Aorta (tissue), 5 donors: ENCODE results near the gene DNAH9. TPM values are rescaled to one million over a fixed set of nuclear protein-coding genes. Genes with fewer than 3 reads are reported as not detected.

Experiments
- ATAC-seq: fragments of 200-7000 bp; cut with Tn5 transposase; one replicate; pipeline ENCODE4 v1.9.1; 2022; ENCODE audit warnings: moderate library complexity; ENCODE audit not compliant: low FRiP score
- DNase-seq, 2 donors: peaks; one replicate each; pipeline ENCODE4 v3.0.0-alpha.2; 2020
- H3K27ac ChIP-seq, 2 donors: one replicate each; pipeline ENCODE4 v1.5.1; 2013; ENCODE audit warnings: low read length in 2 of 2, mild to moderate bottlenecking in 2 of 2, moderate library complexity in 2 of 2, control low read depth in 1 of 2, inconsistent platforms in 1 of 2, low read depth in 1 of 2
- H3K27me3 ChIP-seq, 2 donors: one replicate each; pipeline ENCODE4 v1.6.1; 2013; ENCODE audit warnings: control low read depth in 1 of 2, low read length in 1 of 2, mild to moderate bottlenecking in 1 of 2, moderate library complexity in 1 of 2; ENCODE audit not compliant: insufficient read depth in 2 of 2, control insufficient read depth in 1 of 2
- H3K36me3 ChIP-seq, 2 donors: one replicate each; pipeline ENCODE4 v1.6.1; 2013; ENCODE audit warnings: control low read depth in 1 of 2, low read length in 1 of 2, mild to moderate bottlenecking in 1 of 2; ENCODE audit not compliant: insufficient read depth in 2 of 2, control insufficient read depth in 1 of 2
- H3K4me1 ChIP-seq, 2 donors: one replicate each; pipeline ENCODE4 v1.6.1; 2013; ENCODE audit warnings: low read length in 2 of 2, control low read depth in 1 of 2, mild to moderate bottlenecking in 1 of 2, moderate library complexity in 1 of 2; ENCODE audit not compliant: insufficient read depth in 2 of 2, control insufficient read depth in 1 of 2
- H3K4me3 ChIP-seq, 2 donors: one replicate each; pipeline ENCODE4 v1.5.1; 2013; ENCODE audit warnings: low read length in 2 of 2, control low read depth in 1 of 2, mild to moderate bottlenecking in 1 of 2
- H3K9me3 ChIP-seq: one replicate; pipeline ENCODE4 v1.6.1; 2013; ENCODE audit warnings: mild to moderate bottlenecking, low read length; ENCODE audit not compliant: control insufficient read depth
- WGBS, 2 donors: extraction: QIAGEN DNeasy Blood & Tissue Kit; methylation state at CpG; one replicate each; pipeline ENCODE4 v1.1.7; 2013; 5-methylcytosine and 5-hydroxymethylcytosine counted together
- intact Hi-C, 2 donors: fragments of 100-400 bp; cut with DNase I; formaldehyde crosslinking; loops; one replicate each; pipeline versions ENCODE4 v1.14.2 to v1.15.0; 2022
- polyA plus RNA-seq, 2 donors: library from polyadenylated mRNA; stranded (reverse); fragments of 200-250 nt; gene quantifications; one replicate each; pipeline ENCODE4 v1.2.3, GENCODE V29; 2013
- total RNA-seq, 2 donors: library from RNA; stranded (reverse); fragmentation: NEBNext Ultra II Directional; extraction: Animal tissue kit (Norgen Biotek cat#: 25700); gene quantifications; one replicate each; pipeline ENCODE4 v1.2.1, GENCODE V29; 2021
- donor health status: healthy with polysubstance abuse.
- donor health status: Bipolar disorder and iron deficiency.
- donor health status: DM: no; HTN: no; CAD: no.
- donor health status: DM: no; HTN: no; CAD: no.
- donor health status: DM: yes; HTN: yes; CAD: no.

The DNAH9 gene
- total and polyA plus RNA-seq, 4 donors = 0.18 TPM; not detected in 3

- peaks cover 1% of the 10 kb centered on the region for H3K9me3 ChIP-seq
- intact Hi-C loops = no loop called here
- no peak overlapping the region for H3K4me3 ChIP-seq
- ATAC-seq (peak; percentile 54), DNase-seq (no peak)
- 69 to 71% methylated on average over 8 of the region's 8 CpGs for WGBS, 2 donors
- no peaks in the 10 kb centered on the region for H3K36me3 ChIP-seq
- H3K27ac ChIP-seq = no peak overlapping the region
- H3K4me1 ChIP-seq = no peaks in the 10 kb centered on the region
- H3K27me3 ChIP-seq = no peaks in the 10 kb centered on the region
Observed at GRCh38 chr17:11618861-11619566, 20.7 kb downstream of the DNAH9 start.

DNA sequence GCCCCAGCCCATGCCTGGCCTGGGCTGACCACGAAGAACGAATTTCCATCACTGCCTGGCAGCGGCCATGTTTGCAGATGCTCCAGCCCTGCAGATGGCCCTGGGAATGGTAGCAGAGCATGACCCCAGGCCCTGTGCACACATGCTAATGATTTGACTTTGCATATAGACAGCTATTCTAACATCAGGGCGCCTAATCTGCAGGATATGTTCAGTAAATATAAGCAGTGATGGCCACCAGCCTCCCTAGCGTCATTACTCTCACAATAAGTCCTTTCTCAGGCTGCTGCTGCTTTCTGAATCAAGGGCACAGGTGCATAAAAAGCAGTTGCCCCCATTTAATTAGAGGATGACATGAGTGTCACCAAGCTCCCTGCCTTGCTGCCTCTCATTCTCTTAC is 24.2 kb downstream of the DNAH9 start:
- intact Hi-C loops = no loop called here

DNA sequence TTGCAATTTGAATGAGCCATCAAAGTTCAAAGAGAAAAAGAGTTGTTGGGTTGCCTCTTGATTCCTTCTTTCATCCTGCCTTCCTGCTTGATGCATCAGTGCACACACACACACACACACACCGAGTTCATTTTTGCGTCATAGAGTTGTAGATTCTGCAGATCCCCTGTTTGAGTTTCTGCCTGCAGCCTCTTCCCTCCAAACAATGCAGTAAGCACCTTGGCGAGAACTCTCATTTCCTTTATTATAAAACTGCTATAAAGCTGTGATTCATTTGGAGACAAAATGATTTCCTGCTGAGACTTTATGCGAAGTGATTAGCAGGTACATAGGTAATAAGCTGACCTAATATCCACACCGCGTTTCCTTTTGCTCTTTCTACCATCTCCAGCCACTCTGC is 26.7 kb downstream of the DNAH9 start:
- DNase-seq (no peak), ATAC-seq (no peak)
- H3K36me3 ChIP-seq = no peaks in the 10 kb centered on the region
- H3K27me3 ChIP-seq = no peaks in the 10 kb centered on the region
- peaks cover 1% of the 10 kb centered on the region for H3K9me3 ChIP-seq
- H3K4me3 ChIP-seq = no peak overlapping the region
- no peak overlapping the region for H3K27ac ChIP-seq
- no peaks in the 10 kb centered on the region for H3K4me1 ChIP-seq
- WGBS, 2 donors = 65 to 72% methylated on average over 6 of the region's 6 CpGs
- intact Hi-C loops = no loop called here

More for the DNA sequence above, 24.2 kb downstream of the DNAH9 start:
- peaks cover 1% of the 10 kb centered on the region for H3K9me3 ChIP-seq
- no peak for ATAC-seq
- no peaks in the 10 kb centered on the region for H3K4me1 ChIP-seq
- no peak for DNase-seq
- no peaks in the 10 kb centered on the region for H3K36me3 ChIP-seq
- H3K4me3 ChIP-seq = no peak overlapping the region
- H3K27me3 ChIP-seq = no peaks in the 10 kb centered on the region
- H3K27ac ChIP-seq = no peak overlapping the region
- WGBS, 2 donors = 78% methylated on average over 5 of the region's 5 CpGs

- H3K4me1 ChIP-seq = no peaks in the 10 kb centered on the region
- intact Hi-C loops = no loop called here
- no peaks in the 10 kb centered on the region for H3K36me3 ChIP-seq
- ATAC-seq (no peak), DNase-seq (no peak)
- no peak overlapping the region for H3K27ac ChIP-seq
- no peak overlapping the region for H3K4me3 ChIP-seq
- 27 to 43% methylated on average over 3 of the region's 3 CpGs for WGBS, 2 donors
- no peaks in the 10 kb centered on the region for H3K9me3 ChIP-seq
- H3K27me3 ChIP-seq = no peaks in the 10 kb centered on the region
Observed at GRCh38 chr17:11625878-11626277, 27.6 kb downstream of the DNAH9 start.

- intact Hi-C loops = no loop called here
- no peaks in the 10 kb centered on the region for H3K27me3 ChIP-seq
- no peak overlapping the region for H3K4me3 ChIP-seq
- no peak overlapping the region for H3K27ac ChIP-seq
- DNase-seq = no peak
- no peak for ATAC-seq
- no peaks in the 10 kb centered on the region for H3K9me3 ChIP-seq
- WGBS, 2 donors = 79 to 87% methylated on average over 7 of the region's 7 CpGs
- no peaks in the 10 kb centered on the region for H3K36me3 ChIP-seq
- H3K4me1 ChIP-seq = no peaks in the 10 kb centered on the region
Observed at GRCh38 chr17:11627301-11627940, 29.2 kb downstream of the DNAH9 start.

- H3K27me3 ChIP-seq = no peaks in the 10 kb centered on the region
- 26 to 29% methylated on average over 10 of the region's 10 CpGs for WGBS, 2 donors
- no peak overlapping the region for H3K27ac ChIP-seq
- DNase-seq (no peak), ATAC-seq (no peak)
- no peaks in the 10 kb centered on the region for H3K9me3 ChIP-seq
- no peaks in the 10 kb centered on the region for H3K4me1 ChIP-seq
- H3K4me3 ChIP-seq = no peak overlapping the region
- H3K36me3 ChIP-seq = no peaks in the 10 kb centered on the region
- intact Hi-C loops = no loop called here
Observed at GRCh38 chr17:11628374-11628773, 30.1 kb downstream of the DNAH9 start.

GRCh38 chr17:11628831-11629230 is 30.6 kb downstream of the DNAH9 start:
- DNase-seq (no peak), ATAC-seq (no peak)
- Histone ChIP-seq H3K27me3 (no peaks in the 10 kb centered on the region), H3K36me3 (no peaks in the 10 kb centered on the region), H3K4me1 (no peaks in the 10 kb centered on the region), H3K4me3 (no peak overlapping the region), H3K9me3 (no peaks in the 10 kb centered on the region), H3K27ac (no peak overlapping the region)
- WGBS, 2 donors = 68 to 83% methylated on average over 3 of the region's 3 CpGs
- intact Hi-C loops = no loop called here

DNA sequence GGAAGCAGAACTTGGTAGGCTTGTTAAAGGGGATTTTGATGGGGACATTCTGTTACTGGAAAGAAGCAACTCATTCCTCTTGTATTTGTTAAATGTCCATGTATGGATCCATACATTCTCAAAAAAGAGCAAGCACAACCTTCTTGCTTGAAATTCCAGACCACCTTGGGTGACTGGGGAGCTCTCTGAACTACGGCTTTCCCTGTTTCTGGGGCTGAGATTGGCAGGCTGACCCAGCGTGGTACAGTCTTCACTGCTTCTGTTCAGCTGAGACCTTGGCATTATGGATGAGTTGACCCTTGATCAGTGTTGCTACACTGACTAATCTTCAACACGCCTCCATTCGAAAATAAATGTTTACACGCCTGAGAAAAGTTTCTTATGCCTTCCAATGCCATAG is 38.5 kb downstream of the DNAH9 start:
- H3K9me3 ChIP-seq = no peaks in the 10 kb centered on the region
- no peak overlapping the region for H3K4me3 ChIP-seq
- intact Hi-C loops = loop anchor here in 1 of 2 donors (10.0 kb wide), 1 partner anchor 62 kb away; no protein-coding TSS in a partner anchor
- H3K4me1 ChIP-seq = no peaks in the 10 kb centered on the region
- peaks cover 0 to 1% of the 10 kb centered on the region in 2 donors for H3K27me3 ChIP-seq
- DNase-seq (no peak), ATAC-seq (no peak)
- no peak overlapping the region for H3K27ac ChIP-seq
- WGBS, 2 donors = 73 to 75% methylated on average over 5 of the region's 5 CpGs
- H3K36me3 ChIP-seq = no peaks in the 10 kb centered on the region

- H3K9me3 ChIP-seq = no peaks in the 10 kb centered on the region
- no peaks in the 10 kb centered on the region for H3K36me3 ChIP-seq
- H3K4me1 ChIP-seq = no peaks in the 10 kb centered on the region
- intact Hi-C loops = loop anchor here in 1 of 2 donors (10.0 kb wide), 1 partner anchor 63 kb away; no protein-coding TSS in a partner anchor
- ATAC-seq (no peak), DNase-seq (no peak)
- 78 to 85% methylated on average over 6 of the region's 6 CpGs for WGBS, 2 donors
- H3K4me3 ChIP-seq = no peak overlapping the region
- no peak overlapping the region for H3K27ac ChIP-seq
- H3K27me3 ChIP-seq = peaks cover 0 to 1% of the 10 kb centered on the region in 2 donors
Observed at GRCh38 chr17:11637796-11638195, 39.5 kb downstream of the DNAH9 start.
